H1 (cell line): ENCODE data around the gene GIPC2. TPM values are rescaled to one million over a fixed set of nuclear protein-coding genes. Genes with fewer than 3 reads are reported as not detected.

Experiments used
- CTCF ChIA-PET: fragments of 300-600 bp; sonication (Branson Sonifier 250); formaldehyde crosslinking; loops from one replicate; lab custom pipeline; 2021; ENCODE audit not compliant: partially characterized antibody; lab: Charles Lee
- POLR2A ChIA-PET: fragments of 300-600 bp; sonication (Branson Sonifier 250); formaldehyde crosslinking; loops from one replicate; lab custom pipeline; 2021; ENCODE audit warnings: inconsistent platforms; ENCODE audit not compliant: partially characterized antibody; lab: Charles Lee
- DNase-seq, 2 experiments: peaks; one replicate each; pipeline versions ENCODE4 v3.0.0 to v3.0.0-alpha.2; 2010 to 2022; ENCODE audit warnings: low spot score in 2 of 2, low read depth in 1 of 2, mixed read lengths in 1 of 2
- FAIRE-seq: peaks from 2 replicates; lab custom pipeline; 2011; peaks lifted over from hg19 to GRCh38; lab: Jason Lieb, UNC
- H2AFZ ChIP-seq: 2 replicates; pipeline ENCODE4 v1.8.1; 2012; ENCODE audit warnings: low read length, inconsistent platforms
- H2AK5ac ChIP-seq: 2 replicates; pipeline ENCODE4 v1.6.1; 2013; ENCODE audit warnings: low read depth, low read length
- H2BK120ac ChIP-seq: replicated peaks from 2 replicates; pipeline ENCODE3; 2013; ENCODE audit warnings: low read depth, low read length, inconsistent platforms
- H2BK12ac ChIP-seq: 2 replicates; pipeline ENCODE4 v1.6.1; 2013; ENCODE audit warnings: low read depth, low read length
- H2BK15ac ChIP-seq: 2 replicates; pipeline ENCODE4 v1.6.1; 2013; ENCODE audit warnings: low read length
- H2BK20ac ChIP-seq: 2 replicates; pipeline ENCODE4 v1.6.1; 2013; ENCODE audit warnings: low read length
- H2BK5ac ChIP-seq: 2 replicates; pipeline ENCODE4 v1.6.1; 2013; ENCODE audit warnings: low read depth, low read length
- H3K14ac ChIP-seq: 2 replicates; pipeline ENCODE4 v1.6.1; 2013; ENCODE audit warnings: inconsistent platforms; ENCODE audit not compliant: insufficient read length
- H3K18ac ChIP-seq: 2 replicates; pipeline ENCODE4 v1.6.1; 2013; ENCODE audit warnings: low read length; ENCODE audit errors: extremely low read depth
- H3K23ac ChIP-seq: 2 replicates; pipeline ENCODE4 v1.6.1; 2013; ENCODE audit warnings: inconsistent platforms; ENCODE audit not compliant: insufficient read length
- H3K23me2 ChIP-seq: 2 replicates; pipeline ENCODE4 v1.6.1; 2013; ENCODE audit warnings: low read depth, low read length
- H3K27ac ChIP-seq: 2 replicates; pipeline ENCODE4 v1.6.1; 2011; ENCODE audit warnings: low read depth, low read length, inconsistent platforms
- H3K27me3 ChIP-seq, 4 experiments: replicated peaks in 1 of 4; 1 replicate in 1 of 4; 2 replicates in 3 of 4; pipeline versions ENCODE4 v1.6.1 to v1.8.1; 2011 to 2013; ENCODE audit warnings: low read length in 3 of 4, mild to moderate bottlenecking in 3 of 4, inconsistent platforms in 2 of 4, mixed read lengths in 2 of 4, moderate library complexity in 1 of 4; ENCODE audit not compliant: control insufficient read depth in 3 of 4, insufficient read depth in 3 of 4; ENCODE audit errors: extremely low read depth in 1 of 4
- H3K36me3 ChIP-seq, 4 experiments: 2 replicates each; pipeline versions ENCODE4 v1.6.1 to v1.8.1; 2011 to 2013; ENCODE audit warnings: mild to moderate bottlenecking in 4 of 4, low read length in 3 of 4, moderate library complexity in 2 of 4, control low read depth in 1 of 4, inconsistent platforms in 1 of 4; ENCODE audit not compliant: insufficient read depth in 4 of 4, control insufficient read depth in 2 of 4
- H3K4ac ChIP-seq: replicated peaks from 2 replicates; pipeline ENCODE3; 2013; ENCODE audit warnings: low read length, low read depth, mixed read lengths, inconsistent platforms; ENCODE audit not compliant: insufficient read length
- H3K4me1 ChIP-seq, 4 experiments: replicated peaks in 1 of 4; 1 replicate in 1 of 4; 2 replicates in 3 of 4; pipeline versions ENCODE4 v1.6.1 to v1.8.1; 2011 to 2013; ENCODE audit warnings: low read length in 3 of 4, inconsistent platforms in 2 of 4, mixed read lengths in 1 of 4; ENCODE audit not compliant: insufficient read depth in 4 of 4, control insufficient read depth in 3 of 4
- H3K4me2 ChIP-seq, 2 experiments: 2 replicates each; pipeline versions ENCODE4 v1.6.1 to v1.8.1; 2011 to 2013; ENCODE audit warnings: low read depth in 2 of 2, low read length in 2 of 2, control low read depth in 1 of 2, inconsistent platforms in 1 of 2, mild to moderate bottlenecking in 1 of 2; ENCODE audit not compliant: insufficient read depth in 1 of 2
- H3K4me3 ChIP-seq, 4 experiments: fragments of 200-600, 300-600 bp in 1 of 4; sonication (generic), shearing (Covaris generic), sonication (Bioruptor Twin) in 1 of 4; 2 replicates each; pipeline versions ENCODE4 v1.5.1 to v1.8.1; 2011 to 2016; ENCODE audit warnings: low read length in 4 of 4, low read depth in 3 of 4, control low read depth in 2 of 4, inconsistent platforms in 2 of 4, mild to moderate bottlenecking in 2 of 4, mixed read lengths in 1 of 4, moderate library complexity in 1 of 4; ENCODE audit not compliant: insufficient read depth in 2 of 4; ENCODE audit errors: extremely low read depth in 1 of 4
- H3K56ac ChIP-seq: replicated peaks from 2 replicates; pipeline ENCODE3; 2013; ENCODE audit warnings: low read depth, mild to moderate bottlenecking, mixed read lengths, low read length, inconsistent platforms; ENCODE audit not compliant: insufficient read length
- H3K79me1 ChIP-seq: 2 replicates; pipeline ENCODE4 v1.6.1; 2013; ENCODE audit warnings: low read depth, low read length, control low read depth
- H3K79me2 ChIP-seq, 2 experiments: 2 replicates each; pipeline versions ENCODE4 v1.6.1 to v1.8.1; 2012 to 2013; ENCODE audit warnings: low read length in 2 of 2, mild to moderate bottlenecking in 2 of 2, inconsistent platforms in 1 of 2; ENCODE audit not compliant: insufficient read depth in 2 of 2, control insufficient read depth in 1 of 2
- H3K9ac ChIP-seq, 4 experiments: replicated peaks in 1 of 4; 1 replicate in 1 of 4; 2 replicates in 3 of 4; pipeline versions ENCODE4 v1.6.1 to v1.8.1; 2011 to 2013; ENCODE audit warnings: low read depth in 3 of 4, low read length in 3 of 4, control low read depth in 2 of 4, mild to moderate bottlenecking in 2 of 4, moderate library complexity in 2 of 4, inconsistent platforms in 1 of 4; ENCODE audit errors: extremely low read depth in 1 of 4
- H3K9me3 ChIP-seq, 2 experiments: 2 replicates each; pipeline versions ENCODE4 v1.6.1 to v1.8.1; 2012 to 2013; ENCODE audit warnings: mild to moderate bottlenecking in 2 of 2, moderate library complexity in 2 of 2, control low read depth in 1 of 2, inconsistent platforms in 1 of 2, low read depth in 1 of 2, low read length in 1 of 2, mixed read lengths in 1 of 2; ENCODE audit not compliant: insufficient read depth in 2 of 2
- H4K20me1 ChIP-seq, 2 experiments: replicated peaks in 1 of 2; 2 replicates each; pipeline versions ENCODE3 to v1.8.1; 2011 to 2013; ENCODE audit warnings: inconsistent platforms in 2 of 2, low read length in 2 of 2, mild to moderate bottlenecking in 1 of 2; ENCODE audit not compliant: insufficient read depth in 2 of 2, control insufficient read depth in 1 of 2
- H4K5ac ChIP-seq: 2 replicates; pipeline ENCODE4 v1.6.1; 2013; ENCODE audit warnings: low read length, low read depth, mixed read lengths, inconsistent platforms; ENCODE audit not compliant: insufficient read length
- H4K8ac ChIP-seq: 2 replicates; pipeline ENCODE4 v1.8.0; 2013; ENCODE audit warnings: mild to moderate bottlenecking, moderate library complexity, low read length, inconsistent platforms; ENCODE audit not compliant: insufficient read depth; ENCODE audit errors: extremely low read depth
- H4K91ac ChIP-seq: replicated peaks from 2 replicates; pipeline ENCODE3; 2013; ENCODE audit warnings: low read length, mixed read lengths, inconsistent platforms; ENCODE audit not compliant: insufficient read length
- EGR1 ChIP-seq: IDR thresholded peaks from 2 replicates; pipeline ENCODE4 v1.6.1; 2011; ENCODE audit warnings: low read depth, low read length, borderline replicate concordance
- RAD21 ChIP-seq, 2 experiments: IDR thresholded peaks in 1 of 2; conservative IDR thresholded peaks in 1 of 2; 2 replicates each; pipeline ENCODE4 v1.6.1; 2011; ENCODE audit warnings: low read depth in 2 of 2, low read length in 2 of 2, improper control_type of control experiment in 1 of 2, inconsistent platforms in 1 of 2, mild to moderate bottlenecking in 1 of 2, moderate library complexity in 1 of 2
- SIN3A ChIP-seq, 2 experiments: IDR thresholded peaks in 1 of 2; conservative IDR thresholded peaks in 1 of 2; 2 replicates each; pipeline ENCODE4 v1.6.1; 2011 to 2012; ENCODE audit warnings: low read length in 2 of 2, improper control_type of control experiment in 1 of 2, low read depth in 1 of 2, mild to moderate bottlenecking in 1 of 2
- SRF ChIP-seq: IDR thresholded peaks from 2 replicates; pipeline ENCODE4 v1.6.1; 2011; ENCODE audit warnings: mild to moderate bottlenecking, low read depth, low read length, moderate library complexity
- TAF7 ChIP-seq: optimal IDR thresholded peaks from 2 replicates; pipeline ENCODE3; 2011; ENCODE audit warnings: low read depth, mild to moderate bottlenecking, inconsistent platforms, low read length, moderate library complexity, borderline replicate concordance
- ZNF274 ChIP-seq: IDR thresholded peaks from 2 replicates; pipeline ENCODE4 v1.7.0; 2012; ENCODE audit warnings: low read length, borderline replicate concordance; ENCODE audit errors: extremely low read depth
- WGBS, 2 experiments: shearing (Covaris generic) in 1 of 2; methylation state at CpG; one replicate each; pipeline versions ENCODE4 v1.1.6 to v1.1.7; 2013 to 2015; ENCODE audit warnings: low lambda C conversion rate in 2 of 2, mixed read lengths in 2 of 2, inconsistent platforms in 1 of 2, low coverage in 1 of 2, missing lambda C conversion rate in 1 of 2; ENCODE audit not compliant: insufficient replicate concordance in 2 of 2, insufficient coverage in 1 of 2, insufficient read length in 1 of 2; ENCODE audit errors: extremely low coverage in 1 of 2, missing lambda C conversion rate in 1 of 2; 5-methylcytosine and 5-hydroxymethylcytosine counted together
- polyA plus RNA-seq, 7 experiments: library from polyadenylated mRNA; depleted of rRNA in 3 of 7; stranded (reverse) in 5 of 7; unstranded in 2 of 7; fragments of >200 nt in 5 of 7; fragments of 200-250 nt in 2 of 7; gene quantifications; 1 replicate in 5 of 7; 2 replicates in 1 of 7; 4 replicates in 1 of 7; pipeline versions ENCODE4 v1.2.1 to v1.2.3, GENCODE V29; 2011 to 2013; ENCODE audit warnings: missing spikeins in 2 of 7, mixed read lengths in 2 of 7
- total RNA-seq: library from RNA; stranded (reverse); fragmentation: NEBNext Ultra II Directional; extraction: Animal tissue kit (Norgen Biotek cat#: 25700); gene quantifications from 2 replicates; pipeline ENCODE4 v1.2.1, GENCODE V29; 2021

GIPC2 gene
- total and polyA plus RNA-seq, 2 of the 8 experiments (the other 6 are each of a cell fraction or from before 2014, with no cell fraction given): 0.29 to 0.69 TPM

GRCh38 chr1:78089010-78089409 is 43.2 kb downstream of the GIPC2 start:
- Histone ChIP-seq H3K36me3 (no peaks in the 10 kb centered on the region), H2BK5ac (no peak overlapping the region), H2BK20ac (no peak overlapping the region), H3K79me2 (no peaks in the 10 kb centered on the region), H3K79me1 (no peaks in the 10 kb centered on the region), H3K4me2 (no peak overlapping the region), H3K56ac (no peak overlapping the region), H3K27me3 (no peaks in the 10 kb centered on the region), H3K23me2 (no peaks in the 10 kb centered on the region), H3K27ac (no peak overlapping the region), H4K91ac (no peak overlapping the region), H3K18ac (no peak overlapping the region), H3K4me1 (no peaks in the 10 kb centered on the region; a peak in 1 of 7 replicates), H3K9me3 (no peaks in the 10 kb centered on the region), H3K4ac (peak overlapping the region; percentile 65), H3K14ac (no peak overlapping the region), H3K9ac (no peak overlapping the region), H3K23ac (no peak overlapping the region), H3K4me3 (no peak overlapping the region), H2AK5ac (no peak overlapping the region), H2BK120ac (no peak overlapping the region), H4K5ac (no peak overlapping the region), H4K20me1 (no peaks in the 10 kb centered on the region), H2AFZ (no peak overlapping the region), H2BK15ac (no peak overlapping the region), H2BK12ac (no peak overlapping the region), H4K8ac (no peak overlapping the region)
- 91% methylated on average over 3 of the region's 3 CpGs; no CpG with 5 or more reads in 1 of the 2 experiments for WGBS, 2 experiments
- FAIRE-seq (no peak), DNase-seq (no peak)
- POLR2A ChIA-PET: no interaction called here
- CTCF ChIA-PET: no interaction called here
- TF ChIP-seq ZNF274: no peak
- no peak for TF ChIP-seq TAF7
- TF ChIP-seq RAD21 (IDR thresholded peaks at IDR 0.05 in 1 of 2, conservative IDR thresholded peaks at IDR 0.05 in 1 of 2; ENCODE audit: low read depth in 2 of 2, low read length in 2 of 2): no peak
- no peak for TF ChIP-seq SRF
- TF ChIP-seq SIN3A (conservative IDR thresholded peaks at IDR 0.05 in 1 of 2, IDR thresholded peaks at IDR 0.05 in 1 of 2; ENCODE audit: low read depth in 1 of 2, low read length in 2 of 2): no peak
- TF ChIP-seq EGR1: no peak
